ENCODE results near the gene FRRS1. TPM values are rescaled to one million over a fixed set of nuclear protein-coding genes. Genes with fewer than 3 reads are reported as not detected.

The FRRS1 gene
- polyA plus RNA-seq, 2 of the 4 experiments (the other 2 are of a cell fraction): 2.4 to 4.9 TPM

DNA sequence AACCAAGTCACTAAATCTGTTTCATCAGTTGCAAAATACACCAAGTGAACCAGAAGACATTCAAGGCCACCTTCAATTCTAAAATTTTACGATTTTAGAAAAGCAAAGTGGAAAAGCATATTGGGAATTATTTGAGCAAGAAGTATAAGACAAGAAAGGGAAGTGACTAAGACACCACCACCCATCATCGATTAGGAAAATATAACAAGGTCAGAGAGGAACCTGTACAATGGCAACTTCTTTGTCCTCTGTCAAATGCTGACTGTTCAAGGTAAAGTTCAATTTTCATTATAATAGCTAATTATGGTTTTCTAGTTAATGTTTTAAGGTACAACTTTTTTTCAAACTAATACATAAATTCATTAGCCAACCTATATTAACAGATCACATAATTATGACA lies 10.8 kb downstream of the FRRS1 start:
- H3K4me1 ChIP-seq: peaks cover 45% of the 10 kb centered on the region
- DNase-seq (ENCODE audit: low read depth in 1 of 2, low spot score in 1 of 2) (no peak), FAIRE-seq (no peak), ATAC-seq (no peak)
- ChIA-PET POLR2A (no interaction called here), CTCF (no interaction called here)
- TF ChIP-seq EHMT2 (IDR thresholded peaks at IDR 0.05; ENCODE audit: low read depth) (no peak), ZC3H11A (IDR thresholded peaks at IDR 0.05) (no peak), JUN (IDR thresholded peaks at IDR 0.05) (no peak), RARB (CRISPR knock-in tag; IDR thresholded peaks at IDR 0.05) (no peak), HOXB13 (CRISPR knock-in tag; IDR thresholded peaks at IDR 0.05; ENCODE audit: low read depth) (no peak), HOXA7 (CRISPR knock-in tag; IDR thresholded peaks at IDR 0.05) (no peak), CHD2 (IDR thresholded peaks at IDR 0.05; ENCODE audit: low read length, partially characterized antibody) (no peak), TFCP2L1 (CRISPR knock-in tag; IDR thresholded peaks at IDR 0.05) (no peak), SMC3 (IDR thresholded peaks at IDR 0.05) (no peak)
- TF ChIP-seq, protein P1, sequence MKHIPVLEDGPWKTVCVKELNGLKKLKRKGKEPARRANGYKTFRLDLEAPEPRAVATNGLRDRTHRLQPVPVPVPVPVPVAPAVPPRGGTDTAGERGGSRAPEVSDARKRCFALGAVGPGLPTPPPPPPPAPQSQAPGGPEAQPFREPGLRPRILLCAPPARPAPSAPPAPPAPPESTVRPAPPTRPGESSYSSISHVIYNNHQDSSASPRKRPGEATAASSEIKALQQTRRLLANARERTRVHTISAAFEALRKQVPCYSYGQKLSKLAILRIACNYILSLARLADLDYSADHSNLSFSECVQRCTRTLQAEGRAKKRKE (CRISPR knock-in tag; IDR thresholded peaks at IDR 0.05; ENCODE audit: low read depth): no peak
- H3K4me2 ChIP-seq: peak overlapping the region; percentile 57; the same call in 1 of the 3 replicates
- H3K9me3 ChIP-seq: no peaks in the 10 kb centered on the region
- H3K27ac ChIP-seq: 0 out of 6 replicates have a peak overlapping the region, but pooled peaks of 1 of the 2 experiments have one; percentile 8
- H3K4me3 ChIP-seq: no peak overlapping the region
- WGBS (ENCODE audit: missing lambda C conversion rate): 23% methylated on average over 2 of the region's 2 CpGs

DNA sequence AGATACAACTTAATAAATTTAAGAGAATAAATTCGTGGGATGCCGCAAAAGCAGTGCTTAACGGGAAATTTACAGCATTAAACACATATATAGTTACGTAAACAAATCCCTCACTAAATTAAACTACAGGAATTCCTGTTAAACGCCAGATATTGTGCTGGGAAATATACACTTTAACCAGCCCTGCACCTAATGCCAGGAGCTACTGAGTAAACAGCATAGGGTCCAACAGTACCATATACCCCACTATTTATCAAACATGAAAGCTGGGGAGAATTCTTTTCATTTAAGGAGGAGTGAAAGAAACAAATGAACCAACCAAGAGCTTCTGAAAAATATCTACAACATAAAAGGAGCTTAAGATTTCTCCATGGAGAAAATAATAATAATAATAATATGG lies 11.7 kb downstream of the FRRS1 start:
- POLR2A ChIA-PET: no interaction called here
- FAIRE-seq: no peak
- peaks cover 41% of the 10 kb centered on the region for H3K4me1 ChIP-seq

DNA sequence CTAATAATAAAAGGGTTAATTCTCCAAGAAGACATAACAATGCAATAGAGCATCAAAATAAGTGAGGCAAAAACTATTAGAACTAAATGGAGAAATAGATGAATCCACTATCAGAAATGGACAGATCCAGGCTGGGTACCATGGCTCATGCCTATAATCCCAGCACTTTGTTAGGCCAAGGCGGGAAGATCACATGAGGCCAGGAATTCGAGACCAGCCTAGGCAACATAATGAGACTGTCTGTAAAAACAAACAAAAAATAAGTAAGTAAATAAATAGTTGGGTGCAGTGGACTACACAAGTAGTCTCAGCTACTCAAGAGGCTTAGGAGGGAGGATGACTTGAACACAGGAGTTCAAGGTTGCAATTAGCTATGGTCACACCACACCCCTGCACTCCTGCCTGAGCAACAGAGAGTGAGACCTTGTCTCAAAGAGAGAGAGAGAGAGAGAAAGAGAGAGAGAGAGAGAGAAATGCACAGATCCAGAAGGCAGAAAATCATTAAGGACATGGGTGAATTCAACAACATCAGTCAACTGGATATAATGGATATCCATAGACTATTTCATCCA lies 12.3 kb downstream of the FRRS1 start:
- FAIRE-seq: no peak
- ChIA-PET POLR2A (interaction anchor here (0.6 kb wide), 1 partner anchor 15 kb away, joined by 3 read pairs; no protein-coding TSS in a partner anchor), CTCF (interaction anchor here (0.7 to 1.0 kb wide), 2 partner anchors 16 to 47 kb away, joined by 3 read pairs; no protein-coding TSS in a partner anchor)
- peaks cover 36% of the 10 kb centered on the region for H3K4me1 ChIP-seq
- DNase-seq (ENCODE audit: low read depth in 1 of 2, low spot score in 1 of 2): peak in 1 of 2 experiments; percentile 7
- no peak overlapping the region for H3K4me3 ChIP-seq
- TF ChIP-seq, protein P2, sequence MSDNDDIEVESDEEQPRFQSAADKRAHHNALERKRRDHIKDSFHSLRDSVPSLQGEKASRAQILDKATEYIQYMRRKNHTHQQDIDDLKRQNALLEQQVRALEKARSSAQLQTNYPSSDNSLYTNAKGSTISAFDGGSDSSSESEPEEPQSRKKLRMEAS (IDR thresholded peaks at IDR 0.05): no peak
- TF ChIP-seq HDAC2 (IDR thresholded peaks at IDR 0.05) (no peak), GATA3 (IDR thresholded peaks at IDR 0.05; ENCODE audit: borderline replicate concordance) (no peak), PHF8 (IDR thresholded peaks at IDR 0.05; ENCODE audit: borderline replicate concordance, low read depth) (no peak), TFCP2L1 (CRISPR knock-in tag; IDR thresholded peaks at IDR 0.05) (no peak), POLR2A (IDR thresholded peaks at IDR 0.05; ENCODE audit: low read length) (no peak), HOXA7 (CRISPR knock-in tag; IDR thresholded peaks at IDR 0.05) (no peak), RNF2 (IDR thresholded peaks at IDR 0.05; ENCODE audit: borderline replicate concordance, low read depth) (no peak)
- H3K9me3 ChIP-seq: no peaks in the 10 kb centered on the region
- no peak overlapping the region for H3K4me2 ChIP-seq
- WGBS (ENCODE audit: missing lambda C conversion rate): 57% methylated on average over 2 of the region's 2 CpGs
- ATAC-seq: no peak
- H3K27ac ChIP-seq: no peak overlapping the region

More for the DNA sequence above, 11.7 kb downstream of the FRRS1 start:
- TF ChIP-seq, protein P3, sequence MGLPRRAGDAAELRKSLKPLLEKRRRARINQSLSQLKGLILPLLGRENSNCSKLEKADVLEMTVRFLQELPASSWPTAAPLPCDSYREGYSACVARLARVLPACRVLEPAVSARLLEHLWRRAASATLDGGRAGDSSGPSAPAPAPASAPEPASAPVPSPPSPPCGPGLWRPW (IDR thresholded peaks at IDR 0.05): no peak
- TF ChIP-seq JUNB (IDR thresholded peaks at IDR 0.05) (no peak), FOSB (CRISPR knock-in tag; IDR thresholded peaks at IDR 0.05) (no peak), PHF8 (IDR thresholded peaks at IDR 0.05; ENCODE audit: borderline replicate concordance, low read depth) (no peak), RNF2 (IDR thresholded peaks at IDR 0.05; ENCODE audit: borderline replicate concordance, low read depth) (no peak), ZFP36 (IDR thresholded peaks at IDR 0.05; ENCODE audit: borderline replicate concordance, partially characterized antibody) (no peak), RAD21 (conservative IDR thresholded peaks at IDR 0.05 in 1 of 2, IDR thresholded peaks at IDR 0.05 in 1 of 2) (no peak)
- TF ChIP-seq, protein P4, sequence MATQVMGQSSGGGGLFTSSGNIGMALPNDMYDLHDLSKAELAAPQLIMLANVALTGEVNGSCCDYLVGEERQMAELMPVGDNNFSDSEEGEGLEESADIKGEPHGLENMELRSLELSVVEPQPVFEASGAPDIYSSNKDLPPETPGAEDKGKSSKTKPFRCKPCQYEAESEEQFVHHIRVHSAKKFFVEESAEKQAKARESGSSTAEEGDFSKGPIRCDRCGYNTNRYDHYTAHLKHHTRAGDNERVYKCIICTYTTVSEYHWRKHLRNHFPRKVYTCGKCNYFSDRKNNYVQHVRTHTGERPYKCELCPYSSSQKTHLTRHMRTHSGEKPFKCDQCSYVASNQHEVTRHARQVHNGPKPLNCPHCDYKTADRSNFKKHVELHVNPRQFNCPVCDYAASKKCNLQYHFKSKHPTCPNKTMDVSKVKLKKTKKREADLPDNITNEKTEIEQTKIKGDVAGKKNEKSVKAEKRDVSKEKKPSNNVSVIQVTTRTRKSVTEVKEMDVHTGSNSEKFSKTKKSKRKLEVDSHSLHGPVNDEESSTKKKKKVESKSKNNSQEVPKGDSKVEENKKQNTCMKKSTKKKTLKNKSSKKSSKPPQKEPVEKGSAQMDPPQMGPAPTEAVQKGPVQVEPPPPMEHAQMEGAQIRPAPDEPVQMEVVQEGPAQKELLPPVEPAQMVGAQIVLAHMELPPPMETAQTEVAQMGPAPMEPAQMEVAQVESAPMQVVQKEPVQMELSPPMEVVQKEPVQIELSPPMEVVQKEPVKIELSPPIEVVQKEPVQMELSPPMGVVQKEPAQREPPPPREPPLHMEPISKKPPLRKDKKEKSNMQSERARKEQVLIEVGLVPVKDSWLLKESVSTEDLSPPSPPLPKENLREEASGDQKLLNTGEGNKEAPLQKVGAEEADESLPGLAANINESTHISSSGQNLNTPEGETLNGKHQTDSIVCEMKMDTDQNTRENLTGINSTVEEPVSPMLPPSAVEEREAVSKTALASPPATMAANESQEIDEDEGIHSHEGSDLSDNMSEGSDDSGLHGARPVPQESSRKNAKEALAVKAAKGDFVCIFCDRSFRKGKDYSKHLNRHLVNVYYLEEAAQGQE (IDR thresholded peaks at IDR 0.05): no peak
- Histone ChIP-seq H3K4me3 (no peak overlapping the region), H3K4me2 (no peak overlapping the region), H3K9me3 (no peaks in the 10 kb centered on the region), H3K27ac (no peak overlapping the region)
- CTCF ChIA-PET: interaction anchor here (0.7 to 1.0 kb wide), 2 partner anchors 16 to 48 kb away, joined by 3 read pairs; no protein-coding TSS in a partner anchor
- DNase-seq (ENCODE audit: low read depth in 1 of 2, low spot score in 1 of 2): no peak
- WGBS (ENCODE audit: missing lambda C conversion rate): 64% methylated on average over 5 of the region's 5 CpGs
- ATAC-seq: no peak

Data from A549 (cell line).